GM12874 (cell line): ENCODE results near the gene FUT9.

Experiments used
- TF ChIP-seq, protein P1 (sequence below): IDR thresholded peaks from 2 replicates; pipeline ENCODE4 v1.5.1; 2011; ENCODE audit warnings: low read depth, mild to moderate bottlenecking, control low read depth, low read length, moderate library complexity; ENCODE audit not compliant: insufficient read depth

Gene FUT9

DNA sequence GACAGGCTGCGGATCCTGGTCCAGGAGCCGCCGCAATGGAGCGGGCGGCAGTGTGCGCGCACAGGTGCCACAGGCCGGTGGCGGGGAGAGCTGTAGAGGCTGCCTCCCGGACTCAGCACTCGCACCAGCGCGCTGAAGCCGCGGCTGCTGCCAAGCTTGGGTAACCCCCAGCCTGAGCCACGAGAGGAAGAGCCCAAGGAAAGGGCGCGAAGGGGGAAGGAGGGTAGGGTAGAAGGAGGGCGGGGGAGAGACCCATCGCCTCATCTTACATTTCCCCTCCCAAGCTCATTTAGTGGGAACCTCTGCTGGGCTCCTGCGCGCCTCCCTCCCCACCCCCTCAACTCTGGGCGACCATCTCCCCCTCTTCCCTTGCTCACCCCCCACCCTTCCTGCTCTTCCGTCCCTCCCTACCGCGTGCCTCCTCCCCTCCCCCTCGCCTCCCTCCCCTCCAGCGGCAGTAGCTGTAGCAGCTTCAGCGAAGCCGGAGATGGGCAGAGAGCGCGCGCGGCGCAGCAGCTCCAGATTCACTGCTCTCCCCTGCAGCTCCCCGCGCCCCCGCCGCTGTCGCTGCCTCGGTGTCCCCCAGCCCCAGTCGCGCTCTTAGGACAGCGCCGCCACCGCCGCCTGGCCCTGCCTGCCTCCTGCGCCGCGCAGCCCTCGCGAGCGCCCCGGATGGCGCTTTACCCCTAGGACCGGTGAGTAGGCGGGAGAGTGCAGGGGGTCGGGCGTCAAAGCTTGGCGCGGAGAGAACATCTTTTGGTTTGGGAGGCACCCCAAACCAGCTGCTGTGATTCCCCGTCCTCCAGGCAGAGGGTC lies at the start of gene FUT9:
Gene FUT9 (plus strand): TSS at position 457 of the 816 bp plus-strand sequence. CDS start 187,182 bp downstream, outside the sequence.
- TF ChIP-seq, protein P1, sequence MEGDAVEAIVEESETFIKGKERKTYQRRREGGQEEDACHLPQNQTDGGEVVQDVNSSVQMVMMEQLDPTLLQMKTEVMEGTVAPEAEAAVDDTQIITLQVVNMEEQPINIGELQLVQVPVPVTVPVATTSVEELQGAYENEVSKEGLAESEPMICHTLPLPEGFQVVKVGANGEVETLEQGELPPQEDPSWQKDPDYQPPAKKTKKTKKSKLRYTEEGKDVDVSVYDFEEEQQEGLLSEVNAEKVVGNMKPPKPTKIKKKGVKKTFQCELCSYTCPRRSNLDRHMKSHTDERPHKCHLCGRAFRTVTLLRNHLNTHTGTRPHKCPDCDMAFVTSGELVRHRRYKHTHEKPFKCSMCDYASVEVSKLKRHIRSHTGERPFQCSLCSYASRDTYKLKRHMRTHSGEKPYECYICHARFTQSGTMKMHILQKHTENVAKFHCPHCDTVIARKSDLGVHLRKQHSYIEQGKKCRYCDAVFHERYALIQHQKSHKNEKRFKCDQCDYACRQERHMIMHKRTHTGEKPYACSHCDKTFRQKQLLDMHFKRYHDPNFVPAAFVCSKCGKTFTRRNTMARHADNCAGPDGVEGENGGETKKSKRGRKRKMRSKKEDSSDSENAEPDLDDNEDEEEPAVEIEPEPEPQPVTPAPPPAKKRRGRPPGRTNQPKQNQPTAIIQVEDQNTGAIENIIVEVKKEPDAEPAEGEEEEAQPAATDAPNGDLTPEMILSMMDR = no peak

DNA sequence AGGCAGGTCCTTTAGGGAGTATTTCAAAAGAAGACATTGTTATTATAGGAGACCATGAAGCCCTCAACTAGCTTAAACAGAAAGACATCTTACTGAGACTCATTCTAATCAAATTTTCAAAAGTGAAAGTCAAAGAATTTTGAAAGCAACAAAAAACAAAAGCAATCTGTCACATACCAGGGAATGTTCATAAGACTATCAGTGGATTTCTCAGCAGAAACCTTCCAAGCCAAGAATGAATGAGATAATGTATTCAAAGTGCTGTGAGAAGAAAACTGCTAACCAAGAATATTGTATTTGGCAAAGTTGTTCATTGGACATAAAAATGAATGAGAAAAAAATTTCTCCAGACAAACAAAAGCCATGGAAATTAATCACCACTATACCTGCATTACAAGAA lies 48.2 kb upstream of the FUT9 start:
- TF ChIP-seq, protein P1 = no peak

DNA sequence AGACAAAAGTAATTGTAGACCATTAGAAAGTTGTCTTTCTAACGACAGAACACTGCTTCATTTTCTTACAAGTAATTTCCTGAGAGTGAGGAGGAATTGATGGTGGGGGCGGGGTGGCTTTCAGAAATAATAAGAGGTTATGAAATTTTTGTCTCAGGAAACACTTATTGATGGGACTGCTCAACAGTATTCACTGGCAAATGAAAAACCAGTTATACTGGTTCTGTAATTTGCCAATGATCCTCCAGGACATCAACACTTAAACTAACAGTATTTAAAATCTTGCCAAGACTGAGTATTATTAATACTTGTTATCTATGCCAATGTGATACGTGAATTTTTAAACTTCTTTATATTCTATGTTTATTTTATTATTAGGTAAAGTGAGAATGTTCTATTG lies 41.8 kb upstream of the FUT9 start:
- TF ChIP-seq, protein P1 = no peak

DNA sequence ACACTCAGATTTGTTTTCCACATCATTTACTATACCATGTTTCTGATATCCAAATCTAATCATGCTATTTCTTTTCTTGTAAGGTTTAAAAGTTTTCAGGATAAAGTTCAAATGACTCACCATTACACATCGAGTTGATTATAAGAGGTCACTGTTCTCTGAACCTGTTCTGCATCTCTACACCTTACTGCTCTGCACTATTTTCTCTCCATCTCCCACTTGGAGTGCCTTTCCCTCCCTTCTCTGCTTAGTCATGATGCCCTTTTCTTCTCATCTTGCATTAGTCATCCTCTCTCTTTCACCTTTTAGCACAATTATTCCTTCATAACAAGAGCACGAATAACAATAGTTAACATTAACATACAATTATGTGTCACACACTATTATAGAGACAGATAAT lies 37.5 kb upstream of the FUT9 start:
- TF ChIP-seq, protein P1 = no peak

DNA sequence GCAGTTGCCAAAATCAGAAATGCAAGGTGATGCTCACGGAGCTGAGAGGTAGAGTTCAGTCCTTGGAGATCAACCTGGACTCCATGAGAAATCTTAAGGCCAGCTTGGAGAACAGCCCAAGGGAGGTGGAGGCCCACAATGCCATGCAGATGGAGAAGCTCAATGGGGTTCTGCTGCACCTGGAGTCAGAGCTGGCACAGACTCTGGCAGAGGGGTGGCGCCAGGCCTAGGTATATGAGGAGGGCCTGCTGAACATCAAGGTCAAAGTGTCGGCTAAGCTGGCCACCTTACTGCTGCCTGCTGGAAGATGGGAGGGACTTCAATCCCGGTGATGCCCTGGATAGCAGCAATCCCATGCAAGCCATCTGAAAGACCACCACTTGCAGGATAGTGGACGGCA lies 23.9 kb upstream of the FUT9 start:
- TF ChIP-seq, protein P1 = no peak

DNA sequence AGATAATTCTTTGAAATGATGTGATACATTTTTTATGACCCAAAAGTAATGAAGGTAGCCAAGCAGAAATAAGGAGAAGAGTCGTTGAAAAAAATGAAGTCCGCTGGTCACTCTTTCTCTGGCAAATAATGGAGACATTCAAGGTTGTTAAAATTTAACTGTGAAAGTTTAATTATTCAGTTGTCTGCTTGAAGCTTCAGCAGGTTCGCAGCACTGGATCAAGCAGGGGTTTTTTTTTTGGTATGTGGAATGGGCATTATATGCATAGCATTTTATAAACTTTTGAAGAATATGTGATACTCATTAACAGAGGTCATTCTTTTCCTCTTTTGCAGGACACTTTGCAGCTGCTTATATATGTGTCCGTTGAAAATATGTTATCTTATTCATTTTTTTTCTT lies 21.6 kb upstream of the FUT9 start:
- TF ChIP-seq, protein P1 = no peak

DNA sequence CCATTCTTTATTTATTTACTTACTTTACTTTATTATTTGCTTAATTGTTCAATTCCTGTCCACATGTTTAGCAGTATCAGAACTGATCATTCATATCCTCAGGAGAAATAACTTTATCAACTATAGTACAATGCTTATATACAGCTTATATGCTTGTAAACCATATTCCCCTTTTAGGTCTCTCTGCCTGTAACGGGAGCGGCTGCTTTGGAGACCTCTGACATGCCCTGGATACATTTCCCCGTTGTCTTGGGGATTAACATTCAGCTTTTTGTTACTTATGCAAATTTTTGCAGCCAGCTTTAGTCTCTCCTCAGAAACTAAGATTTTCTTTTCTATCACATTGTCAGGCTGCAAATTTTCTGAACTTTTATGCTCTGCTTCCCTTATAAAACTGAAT lies 17.6 kb upstream of the FUT9 start:
- TF ChIP-seq, protein P1 = no peak
